Stromal cell of bone marrow (primary cell): ENCODE measurements around the gene TMEM184B.
"Not testable (repeated sequence)": the region's sequence is repeated elsewhere in the genome, so short reads cannot be mapped to it uniquely, and the experiment has no call there.

Source experiments
- DNase-seq: peaks from one replicate; pipeline ENCODE4 v3.0.0-alpha.2; 2012; ENCODE audit warnings: low read depth

TMEM184B gene

GRCh38 chr22:38178605-38178937 is 94.2 kb downstream of the TMEM184B start:
- DNase-seq, result not testable (repeated sequence)

- no peak for DNase-seq
Measured at GRCh38 chr22:38177926-38178604, 94.7 kb downstream of the TMEM184B start.

- not testable (repeated sequence) for DNase-seq
Measured at GRCh38 chr22:38177571-38177925, 95.3 kb downstream of the TMEM184B start.

GRCh38 chr22:38177044-38177443 is 95.8 kb downstream of the TMEM184B start:
- DNase-seq, result no peak

- DNase-seq, result no peak
Measured at GRCh38 chr22:38176170-38176741, 96.6 kb downstream of the TMEM184B start.

GRCh38 chr22:38175206-38176118 is 97.3 kb downstream of the TMEM184B start:
- no peak for DNase-seq

GRCh38 chr22:38174626-38175025 is 98.2 kb downstream of the TMEM184B start:
- no peak for DNase-seq

GRCh38 chr22:38173641-38173906 is 99.2 kb downstream of the TMEM184B start:
- DNase-seq, result no peak

- DNase-seq, result no peak
Measured at GRCh38 chr22:38172832-38173640, 99.8 kb downstream of the TMEM184B start.

GRCh38 chr22:38171927-38172831 is 100.6 kb downstream of the TMEM184B start:
- no peak for DNase-seq

GRCh38 chr22:38170469-38170868 is 102.3 kb downstream of the TMEM184B start:
- no peak for DNase-seq
